Measurements from ENCODE around the gene WDR49. TPM values are rescaled to one million over a fixed set of nuclear protein-coding genes. Genes with fewer than 3 reads are reported as not detected.

Gene WDR49
- polyA plus RNA-seq (ENCODE audit: insufficient read depth in 1 of 5, insufficient read length in 5 of 5, low replicate concordance in 1 of 5) = 1 to 10 TPM; 1.8 to 4.0 (median 3.8) TPM
- long read RNA-seq, donor 1 = 0 reads
- long read RNA-seq, donor 2 = 0 reads
- long read RNA-seq, donor 3 = 0 reads
- long read RNA-seq, donor 4 = 0 reads
- long read RNA-seq, donor 5 = 0 reads
- long read RNA-seq, donor 6 = 0 reads
- long read RNA-seq, donor 7 = 0 reads
- long read RNA-seq, donor 8 = 0 reads

GRCh38 chr3:167653760-167654159, at the start of gene WDR49:
Gene WDR49 (minus strand): TSS chr3:167653942. CDS start chr3:167653425, 517 bp downstream.
- DNase-seq = peak; percentile 14 to 19

GRCh38 chr3:167700926-167701325, 47.2 kb upstream of the WDR49 start:
- no peak for DNase-seq

- DNase-seq = no peak
Measured at GRCh38 chr3:167700046-167700445, 46.3 kb upstream of the WDR49 start.

- DNase-seq = no peak
Measured at GRCh38 chr3:167694121-167694520, 40.4 kb upstream of the WDR49 start.

- no peak for DNase-seq
Measured at GRCh38 chr3:167691366-167691765, 37.6 kb upstream of the WDR49 start.

GRCh38 chr3:167684388-167684993, 30.7 kb upstream of the WDR49 start:
- DNase-seq = peak; percentile 27 to 50

GRCh38 chr3:167679526-167679925, 25.8 kb upstream of the WDR49 start:
- DNase-seq = no peak

GRCh38 chr3:167675848-167676247, 22.1 kb upstream of the WDR49 start:
- DNase-seq = no peak

- no peak for DNase-seq
Measured at GRCh38 chr3:167673221-167673620, 19.5 kb upstream of the WDR49 start.

- DNase-seq = no peak
Measured at GRCh38 chr3:167671878-167672427, 18.2 kb upstream of the WDR49 start.

GRCh38 chr3:167669699-167670098, 16.0 kb upstream of the WDR49 start:
- DNase-seq = peak in 1 of 2 donors; percentile 2

- no peak for DNase-seq
Measured at GRCh38 chr3:167668651-167669050, 14.9 kb upstream of the WDR49 start.

- DNase-seq = no peak
Measured at GRCh38 chr3:167666563-167666962, 12.8 kb upstream of the WDR49 start.

- no peak for DNase-seq
Measured at GRCh38 chr3:167662919-167663400, 9.2 kb upstream of the WDR49 start.

- DNase-seq = no peak
Measured at GRCh38 chr3:167657684-167658225, 4.0 kb upstream of the WDR49 start.

GRCh38 chr3:167656821-167657220, 3.1 kb upstream of the WDR49 start:
- DNase-seq = no peak

- no peak for DNase-seq
Measured at GRCh38 chr3:167653155-167653554, 587 bp downstream of the WDR49 start.

- no peak for DNase-seq
Measured at GRCh38 chr3:167651826-167652225, 1.9 kb downstream of the WDR49 start.

GRCh38 chr3:167650459-167650858, 3.3 kb downstream of the WDR49 start:
- no peak for DNase-seq

GRCh38 chr3:167649746-167650145, 4.0 kb downstream of the WDR49 start:
- no peak for DNase-seq

- DNase-seq = no peak
Measured at GRCh38 chr3:167644611-167645010, 9.1 kb downstream of the WDR49 start.

GRCh38 chr3:167631471-167631870, 22.3 kb downstream of the WDR49 start:
- DNase-seq = no peak

GRCh38 chr3:167626490-167626889, 27.3 kb downstream of the WDR49 start:
- no peak for DNase-seq

Data from right lung (tissue), 10 donors.